ENCODE data around the gene VWA8. TPM values are rescaled to one million over a fixed set of nuclear protein-coding genes. Genes with fewer than 3 reads are reported as not detected.

The VWA8 gene
- total and polyA plus RNA-seq, 2 of the 13 experiments (the other 11 are each of a cell fraction or from before 2014, with no cell fraction given): 9.1 to 17.3 TPM

- ChIA-PET CTCF (ENCODE audit: low intra/inter-chr PET ratio, low total read pairs) (no interaction called here), POLR2A (no interaction called here)
- DNase-seq (ENCODE audit: low spot score) (no peak), ATAC-seq (no peak), FAIRE-seq (no peak)
- H3K9me3 ChIP-seq (ENCODE audit: low read length): no peaks in the 10 kb centered on the region
- peaks cover 2 to 13% of the 10 kb centered on the region in 2 experiments; a peak in 4 of 5 replicates for H3K36me3 ChIP-seq (replicated peaks in 1 of 2; ENCODE audit: control insufficient read depth in 1 of 2, insufficient read depth in 2 of 2, low read length in 2 of 2)
- intact Hi-C loops (cut with micrococcal nuclease; ENCODE audit: unreplicated experiment): no loop called here
- peaks cover 15% of the 10 kb centered on the region for H3K4me1 ChIP-seq (ENCODE audit: insufficient read depth, low read length)
- H3K79me2 ChIP-seq (ENCODE audit: insufficient read depth, low read length): no peaks in the 10 kb centered on the region
- H3K9ac ChIP-seq (ENCODE audit: insufficient read depth, low read depth, low read length): no peak overlapping the region
- in situ Hi-C loops (cut with HindIII; ENCODE audit: extremely low pct_ligation_motif_present, low pct_unique_long_range_greater_than_20kb): no loop called here
- no TSS peak for BruUV-seq (replicated peaks)
- WGBS (ENCODE audit: low lambda C conversion rate): 95% methylated on average over 8 of the region's 8 CpGs
- H4K20me1 ChIP-seq (ENCODE audit: insufficient read depth, low read length): no peaks in the 10 kb centered on the region
- H3K27me3 ChIP-seq (ENCODE audit: control insufficient read depth in 1 of 2, insufficient read depth in 2 of 2, low read length in 2 of 2): no peaks in the 10 kb centered on the region
- H2AFZ ChIP-seq (ENCODE audit: low read length): no peak overlapping the region
- no peak overlapping the region for H3K27ac ChIP-seq (ENCODE audit: extremely low read length, insufficient read depth, low read length)
- H3K4me2 ChIP-seq (ENCODE audit: low read depth, low read length): no peak overlapping the region
- no peak overlapping the region for H3K4me3 ChIP-seq (replicated peaks in 1 of 3; ENCODE audit: insufficient read depth in 1 of 3, low read depth in 2 of 3, low read length in 3 of 3)
- TF ChIP-seq PREB (CRISPR knock-in tag; IDR thresholded peaks at IDR 0.05) (no peak), HMG20A (CRISPR knock-in tag; IDR thresholded peaks at IDR 0.05; ENCODE audit: borderline replicate concordance) (no peak), ZUFSP (CRISPR knock-in tag; IDR thresholded peaks at IDR 0.05; ENCODE audit: borderline replicate concordance) (no peak), ZBTB8A (CRISPR knock-in tag; IDR thresholded peaks at IDR 0.05; ENCODE audit: borderline replicate concordance, low read depth) (no peak), SIN3B (IDR thresholded peaks at IDR 0.05; ENCODE audit: low read length) (no peak), JDP2 (CRISPR knock-in tag; IDR thresholded peaks at IDR 0.05; ENCODE audit: borderline replicate concordance) (no peak), ZNF17 (CRISPR knock-in tag; IDR thresholded peaks at IDR 0.05) (no peak), ZNF883 (CRISPR knock-in tag; IDR thresholded peaks at IDR 0.05; ENCODE audit: not compliant biosample characterization) (no peak)
These were observed 290.0 kb downstream of the VWA8 start for GRCh38 chr13:41670873-41671443.
